GM12878 (cell line): ENCODE data around the gene SNRK. TPM values are rescaled to one million over a fixed set of nuclear protein-coding genes. Genes with fewer than 3 reads are reported as not detected.

Experiments
- ATAC-seq: fragments of 200-7000 bp; cut with Tn5 transposase; 3 replicates; pipeline ENCODE4 v1.9.1; 2020; ENCODE audit warnings: mild to moderate bottlenecking, moderate library complexity
- BruUV-seq: library from RNA; stranded (reverse); fragments of 400-500 nt; replicated peaks from 2 replicates; lab custom pipeline; 2021; lab: Mats Ljungman, UMichigan
- CTCF ChIA-PET: fragments of 300-600 bp; sonication (Branson Sonifier 250); formaldehyde crosslinking; extraction: SDS; loops from one replicate; lab custom pipeline; 2021; ENCODE audit warnings: inconsistent platforms; lab: Yijun Ruan, JAX
- POLR2A ChIA-PET: fragments of 350-600 bp; formaldehyde crosslinking; extraction: SDS; loops from one replicate; lab custom pipeline; 2021; ENCODE audit warnings: inconsistent platforms; lab: Charles Lee
- RAD21 ChIA-PET: fragments of 300-600 bp; sonication (Branson Sonifier 250); formaldehyde crosslinking; loops from one replicate; lab custom pipeline; 2023; ENCODE audit warnings: antibody characterized with exemption; ENCODE audit not compliant: unreplicated experiment; lab: Charles Lee
- SMC1A ChIA-PET: fragments of 300-600 bp; sonication (Branson Sonifier 250); formaldehyde crosslinking; loops from one replicate; lab custom pipeline; 2023; ENCODE audit not compliant: unreplicated experiment, uncharacterized antibody; lab: Charles Lee
- DNase-seq: peaks from one replicate; pipeline ENCODE4 v3.0.0-alpha.2; 2011; ENCODE audit warnings: low read depth, low spot score
- FAIRE-seq: peaks from 3 replicates; lab custom pipeline; 2011; peaks lifted over from hg19 to GRCh38; lab: Jason Lieb, UNC
- H2AFZ ChIP-seq: 2 replicates; pipeline ENCODE4 v1.6.0; 2011; ENCODE audit warnings: low read depth, low read length, control low read depth; ENCODE audit not compliant: control insufficient read depth
- H3K27ac ChIP-seq: 2 replicates; pipeline ENCODE4 v1.5.1; 2011; ENCODE audit warnings: control low read depth; ENCODE audit not compliant: control insufficient read depth, insufficient read depth
- H3K27me3 ChIP-seq, 2 experiments: replicated peaks in 1 of 2; 2 replicates each; pipeline versions ENCODE4 v1.6.0 to v1.6.1; 2011; ENCODE audit warnings: low read length in 1 of 2; ENCODE audit not compliant: control insufficient read depth in 2 of 2, insufficient read depth in 2 of 2
- H3K36me3 ChIP-seq, 2 experiments: 2 replicates each; pipeline ENCODE4 v1.5.1; 2011; ENCODE audit warnings: low read length in 1 of 2; ENCODE audit not compliant: control insufficient read depth in 2 of 2, insufficient read depth in 2 of 2
- H3K4me1 ChIP-seq: 2 replicates; pipeline ENCODE4 v1.6.1; 2011; ENCODE audit warnings: mild to moderate bottlenecking, low read length, moderate library complexity, mixed read lengths; ENCODE audit not compliant: control insufficient read depth, insufficient read depth
- H3K4me2 ChIP-seq: 2 replicates; pipeline ENCODE4 v1.6.0; 2011; ENCODE audit warnings: control low read depth; ENCODE audit not compliant: control insufficient read depth, insufficient read depth
- H3K4me3 ChIP-seq: fragments of 200-600 bp; sonication (generic); 2 replicates; pipeline ENCODE4 v1.5.1; 2016
- H3K79me2 ChIP-seq: 2 replicates; pipeline ENCODE4 v1.6.0; 2011; ENCODE audit warnings: low read length; ENCODE audit not compliant: control insufficient read depth, insufficient read depth
- H3K9ac ChIP-seq: 2 replicates; pipeline ENCODE4 v1.8.0; 2011; ENCODE audit warnings: low read length, control low read depth, mixed read lengths; ENCODE audit not compliant: control insufficient read depth, insufficient read depth
- H3K9me3 ChIP-seq: replicated peaks from 3 replicates; pipeline ENCODE4 v1.5.1; 2011; ENCODE audit warnings: mild to moderate bottlenecking, low read length; ENCODE audit not compliant: control insufficient read depth, insufficient read depth
- H4K20me1 ChIP-seq: 2 replicates; pipeline ENCODE4 v1.6.0; 2011; ENCODE audit not compliant: control insufficient read depth, insufficient read depth
- BACH1 ChIP-seq: fragments of 450-650 bp; IDR thresholded peaks from 2 replicates; pipeline ENCODE4 v1.6.1; 2017; ENCODE audit warnings: mild to moderate bottlenecking, borderline replicate concordance
- CBX3 ChIP-seq: fragments of 200-600 bp; sonication (generic); IDR thresholded peaks from 2 replicates; pipeline ENCODE4 v1.6.1; 2016; ENCODE audit warnings: low read depth, borderline replicate concordance
- CREB1 ChIP-seq: IDR thresholded peaks from 2 replicates; pipeline ENCODE4 v1.6.1; 2012; ENCODE audit warnings: low read depth, mild to moderate bottlenecking, inconsistent platforms
- DPF2 ChIP-seq: fragments of 450-650 bp; IDR thresholded peaks from 2 replicates; pipeline ENCODE4 v1.6.1; 2017; ENCODE audit warnings: mild to moderate bottlenecking
- HDAC6 ChIP-seq: fragments of 200-600 bp; sonication (generic); IDR thresholded peaks from one replicate; pipeline ENCODE4 v1.8.0; 2017; ENCODE audit warnings: antibody characterized with exemption; ENCODE audit not compliant: unreplicated experiment
- IKZF1 ChIP-seq: fragments of 450-650 bp; conservative IDR thresholded peaks from 2 replicates; pipeline ENCODE4 v1.6.1; 2017; ENCODE audit warnings: antibody characterized with exemption, mild to moderate bottlenecking
- LARP7 ChIP-seq: fragments of 450-650 bp; IDR thresholded peaks from 2 replicates; pipeline ENCODE4 v1.6.1; 2017; ENCODE audit warnings: mild to moderate bottlenecking
- MYB ChIP-seq: fragments of 150-350 bp; IDR thresholded peaks from 2 replicates; pipeline ENCODE4 v1.6.1; 2014; ENCODE audit warnings: mild to moderate bottlenecking, low read depth, low read length, borderline replicate concordance
- MYC ChIP-seq: IDR thresholded peaks from 2 replicates; pipeline ENCODE4 v1.6.1; 2011; ENCODE audit warnings: mild to moderate bottlenecking, low read length, moderate library complexity, inconsistent platforms; ENCODE audit not compliant: insufficient read depth, insufficient replicate concordance, insufficient read length, severe bottlenecking
- ZBED1 ChIP-seq: IDR thresholded peaks from 2 replicates; pipeline ENCODE4 v1.6.1; 2016; ENCODE audit warnings: borderline replicate concordance
- ZNF207 ChIP-seq: fragments of 450-650 bp; IDR thresholded peaks from 2 replicates; pipeline ENCODE4 v1.6.1; 2014; ENCODE audit warnings: antibody characterized with exemption, mild to moderate bottlenecking, borderline replicate concordance
- WGBS: methylation state at CpG from one replicate; pipeline ENCODE4 v1.1.6; 2016; ENCODE audit warnings: low lambda C conversion rate; ENCODE audit not compliant: insufficient replicate concordance, insufficient coverage; ENCODE audit errors: missing lambda C conversion rate; 5-methylcytosine and 5-hydroxymethylcytosine counted together
- in situ Hi-C: fragments of 300-500 bp; cut with MboI; formaldehyde crosslinking; loops from 9 replicates; pipeline ENCODE4 v1.14.3; 2018; ENCODE audit warnings: mixed read lengths
- intact Hi-C: fragments of 100-400 bp; cut with micrococcal nuclease; formaldehyde crosslinking; loops from one replicate; pipeline ENCODE4 v1.14.2; 2022; ENCODE audit not compliant: unreplicated experiment
- polyA plus RNA-seq, 11 experiments: library from polyadenylated mRNA; depleted of rRNA in 4 of 11; unstranded in 6 of 11; stranded (reverse) in 5 of 11; fragments of >200 nt; fragmentation: Nextera tagmentation in 4 of 11; fragmentation: Illumina TruSeq in 1 of 11; extraction: Ambion mirVana in 4 of 11; extraction: Trizol in 1 of 11; gene quantifications; 1 replicate in 1 of 11; 2 replicates in 10 of 11; pipeline versions ENCODE4 v1.2.1 to v1.2.3, GENCODE V29; 2011 to 2016; ENCODE audit warnings: inconsistent platforms in 2 of 11, missing spikeins in 2 of 11, low read depth in 1 of 11
- total RNA-seq, 4 experiments: library from RNA; depleted of rRNA in 3 of 4; stranded (reverse); fragments of >200 nt in 3 of 4; fragmentation: Illumina TruSeq in 1 of 4; extraction: Trizol in 1 of 4; gene quantifications; 2 replicates each; pipeline versions ENCODE4 v1.2.1 to v1.2.3, GENCODE V29; 2013 to 2021
- TF ChIP-seq, protein P1 (sequence below): fragments of 450-650 bp; formaldehyde crosslinking; IDR thresholded peaks from 2 replicates; pipeline ENCODE4 v1.4.0; 2020; ENCODE audit warnings: mild to moderate bottlenecking, moderate library complexity
- TF ChIP-seq, protein P2 (sequence below): fragments of 450-650 bp; IDR thresholded peaks from 2 replicates; pipeline ENCODE4 v1.6.1; 2017; ENCODE audit warnings: mild to moderate bottlenecking
- TF ChIP-seq, protein P3 (sequence below): fragments of 450-650 bp; IDR thresholded peaks from 2 replicates; pipeline ENCODE4 v1.6.1; 2017; ENCODE audit warnings: mild to moderate bottlenecking, moderate library complexity

Gene SNRK
- total and polyA plus RNA-seq, 10 of the 15 experiments (the other 5 are each of a cell fraction or from before 2014, with no cell fraction given), result 1.6 to 12.1 (median 7.6) TPM

DNA sequence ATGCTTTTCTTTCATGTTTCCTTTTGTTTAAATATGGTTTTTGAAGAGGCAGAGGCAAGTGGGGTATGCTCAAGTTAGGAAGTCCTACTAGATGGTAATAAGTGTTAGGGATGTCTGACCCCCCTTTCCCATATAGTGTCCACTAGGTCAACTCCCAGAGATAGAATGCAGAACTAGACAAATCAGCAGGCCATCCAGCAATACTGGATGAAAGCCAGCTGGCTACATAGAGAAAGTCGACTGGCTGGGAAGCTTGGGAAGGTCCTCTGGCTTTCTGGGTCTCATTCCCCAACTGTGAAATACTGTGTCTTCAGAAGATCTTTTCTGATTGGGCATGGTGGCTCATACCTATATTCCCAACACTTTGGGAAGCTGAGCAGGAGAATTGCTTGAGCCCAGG, 113.8 kb downstream of the SNRK start:
- DNase-seq (no peak), FAIRE-seq (peak; percentile 13), ATAC-seq (no peak)
- H4K20me1 ChIP-seq, result no peaks in the 10 kb centered on the region
- RAD21 ChIA-PET, result no interaction called here
- no peak overlapping the region for H3K27ac ChIP-seq
- no peak overlapping the region for H3K4me2 ChIP-seq
- no peak overlapping the region for H3K9ac ChIP-seq
- no peak overlapping the region for H2AFZ ChIP-seq
- no peaks in the 10 kb centered on the region for H3K9me3 ChIP-seq
- no peaks in the 10 kb centered on the region for H3K36me3 ChIP-seq
- in situ Hi-C loops (no loop called here), intact Hi-C loops (no loop called here)
- CTCF ChIA-PET, result interaction anchor here (1.1 kb wide), 1 partner anchor 11 kb away, joined by 3 read pairs; no protein-coding TSS in a partner anchor
- no peak overlapping the region for H3K4me3 ChIP-seq
- H3K79me2 ChIP-seq, result no peaks in the 10 kb centered on the region
- no peaks in the 10 kb centered on the region for H3K27me3 ChIP-seq
- WGBS, result 50% methylated on average over 1 of the region's 1 CpG
- BruUV-seq, result no TSS peak
- no peaks in the 10 kb centered on the region for H3K4me1 ChIP-seq
- SMC1A ChIA-PET, result interaction anchor here (1.2 kb wide), 1 partner anchor 12 kb away, joined by 3 read pairs; no protein-coding TSS in a partner anchor
- POLR2A ChIA-PET, result interaction anchor here (1.1 kb wide), 1 partner anchor 75 kb away, joined by 3 read pairs; no protein-coding TSS in a partner anchor
- TF ChIP-seq ZNF207, result no peak
- TF ChIP-seq, protein P1, sequence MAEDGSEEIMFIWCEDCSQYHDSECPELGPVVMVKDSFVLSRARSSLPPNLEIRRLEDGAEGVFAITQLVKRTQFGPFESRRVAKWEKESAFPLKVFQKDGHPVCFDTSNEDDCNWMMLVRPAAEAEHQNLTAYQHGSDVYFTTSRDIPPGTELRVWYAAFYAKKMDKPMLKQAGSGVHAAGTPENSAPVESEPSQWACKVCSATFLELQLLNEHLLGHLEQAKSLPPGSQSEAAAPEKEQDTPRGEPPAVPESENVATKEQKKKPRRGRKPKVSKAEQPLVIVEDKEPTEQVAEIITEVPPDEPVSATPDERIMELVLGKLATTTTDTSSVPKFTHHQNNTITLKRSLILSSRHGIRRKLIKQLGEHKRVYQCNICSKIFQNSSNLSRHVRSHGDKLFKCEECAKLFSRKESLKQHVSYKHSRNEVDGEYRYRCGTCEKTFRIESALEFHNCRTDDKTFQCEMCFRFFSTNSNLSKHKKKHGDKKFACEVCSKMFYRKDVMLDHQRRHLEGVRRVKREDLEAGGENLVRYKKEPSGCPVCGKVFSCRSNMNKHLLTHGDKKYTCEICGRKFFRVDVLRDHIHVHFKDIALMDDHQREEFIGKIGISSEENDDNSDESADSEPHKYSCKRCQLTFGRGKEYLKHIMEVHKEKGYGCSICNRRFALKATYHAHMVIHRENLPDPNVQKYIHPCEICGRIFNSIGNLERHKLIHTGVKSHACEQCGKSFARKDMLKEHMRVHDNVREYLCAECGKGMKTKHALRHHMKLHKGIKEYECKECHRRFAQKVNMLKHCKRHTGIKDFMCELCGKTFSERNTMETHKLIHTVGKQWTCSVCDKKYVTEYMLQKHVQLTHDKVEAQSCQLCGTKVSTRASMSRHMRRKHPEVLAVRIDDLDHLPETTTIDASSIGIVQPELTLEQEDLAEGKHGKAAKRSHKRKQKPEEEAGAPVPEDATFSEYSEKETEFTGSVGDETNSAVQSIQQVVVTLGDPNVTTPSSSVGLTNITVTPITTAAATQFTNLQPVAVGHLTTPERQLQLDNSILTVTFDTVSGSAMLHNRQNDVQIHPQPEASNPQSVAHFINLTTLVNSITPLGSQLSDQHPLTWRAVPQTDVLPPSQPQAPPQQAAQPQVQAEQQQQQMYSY (CRISPR knock-in tag), result no peak
- no peak for TF ChIP-seq MYB
- TF ChIP-seq, protein P2, sequence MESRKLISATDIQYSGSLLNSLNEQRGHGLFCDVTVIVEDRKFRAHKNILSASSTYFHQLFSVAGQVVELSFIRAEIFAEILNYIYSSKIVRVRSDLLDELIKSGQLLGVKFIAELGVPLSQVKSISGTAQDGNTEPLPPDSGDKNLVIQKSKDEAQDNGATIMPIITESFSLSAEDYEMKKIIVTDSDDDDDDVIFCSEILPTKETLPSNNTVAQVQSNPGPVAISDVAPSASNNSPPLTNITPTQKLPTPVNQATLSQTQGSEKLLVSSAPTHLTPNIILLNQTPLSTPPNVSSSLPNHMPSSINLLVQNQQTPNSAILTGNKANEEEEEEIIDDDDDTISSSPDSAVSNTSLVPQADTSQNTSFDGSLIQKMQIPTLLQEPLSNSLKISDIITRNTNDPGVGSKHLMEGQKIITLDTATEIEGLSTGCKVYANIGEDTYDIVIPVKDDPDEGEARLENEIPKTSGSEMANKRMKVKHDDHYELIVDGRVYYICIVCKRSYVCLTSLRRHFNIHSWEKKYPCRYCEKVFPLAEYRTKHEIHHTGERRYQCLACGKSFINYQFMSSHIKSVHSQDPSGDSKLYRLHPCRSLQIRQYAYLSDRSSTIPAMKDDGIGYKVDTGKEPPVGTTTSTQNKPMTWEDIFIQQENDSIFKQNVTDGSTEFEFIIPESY, result no peak
- no peak for TF ChIP-seq BACH1
- TF ChIP-seq ZBED1, result no peak
- TF ChIP-seq CBX3, result no peak
- TF ChIP-seq HDAC6, result no peak
- TF ChIP-seq DPF2, result no peak
- no peak for TF ChIP-seq IKZF1
- TF ChIP-seq, protein P3, sequence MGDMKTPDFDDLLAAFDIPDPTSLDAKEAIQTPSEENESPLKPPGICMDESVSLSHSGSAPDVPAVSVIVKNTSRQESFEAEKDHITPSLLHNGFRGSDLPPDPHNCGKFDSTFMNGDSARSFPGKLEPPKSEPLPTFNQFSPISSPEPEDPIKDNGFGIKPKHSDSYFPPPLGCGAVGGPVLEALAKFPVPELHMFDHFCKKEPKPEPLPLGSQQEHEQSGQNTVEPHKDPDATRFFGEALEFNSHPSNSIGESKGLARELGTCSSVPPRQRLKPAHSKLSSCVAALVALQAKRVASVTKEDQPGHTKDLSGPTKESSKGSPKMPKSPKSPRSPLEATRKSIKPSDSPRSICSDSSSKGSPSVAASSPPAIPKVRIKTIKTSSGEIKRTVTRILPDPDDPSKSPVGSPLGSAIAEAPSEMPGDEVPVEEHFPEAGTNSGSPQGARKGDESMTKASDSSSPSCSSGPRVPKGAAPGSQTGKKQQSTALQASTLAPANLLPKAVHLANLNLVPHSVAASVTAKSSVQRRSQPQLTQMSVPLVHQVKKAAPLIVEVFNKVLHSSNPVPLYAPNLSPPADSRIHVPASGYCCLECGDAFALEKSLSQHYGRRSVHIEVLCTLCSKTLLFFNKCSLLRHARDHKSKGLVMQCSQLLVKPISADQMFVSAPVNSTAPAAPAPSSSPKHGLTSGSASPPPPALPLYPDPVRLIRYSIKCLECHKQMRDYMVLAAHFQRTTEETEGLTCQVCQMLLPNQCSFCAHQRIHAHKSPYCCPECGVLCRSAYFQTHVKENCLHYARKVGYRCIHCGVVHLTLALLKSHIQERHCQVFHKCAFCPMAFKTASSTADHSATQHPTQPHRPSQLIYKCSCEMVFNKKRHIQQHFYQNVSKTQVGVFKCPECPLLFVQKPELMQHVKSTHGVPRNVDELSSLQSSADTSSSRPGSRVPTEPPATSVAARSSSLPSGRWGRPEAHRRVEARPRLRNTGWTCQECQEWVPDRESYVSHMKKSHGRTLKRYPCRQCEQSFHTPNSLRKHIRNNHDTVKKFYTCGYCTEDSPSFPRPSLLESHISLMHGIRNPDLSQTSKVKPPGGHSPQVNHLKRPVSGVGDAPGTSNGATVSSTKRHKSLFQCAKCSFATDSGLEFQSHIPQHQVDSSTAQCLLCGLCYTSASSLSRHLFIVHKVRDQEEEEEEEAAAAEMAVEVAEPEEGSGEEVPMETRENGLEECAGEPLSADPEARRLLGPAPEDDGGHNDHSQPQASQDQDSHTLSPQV, result no peak
- TF ChIP-seq MYC, result no peak
- TF ChIP-seq LARP7, result no peak
- TF ChIP-seq CREB1, result no peak
